NT2/D1 (cell line): ENCODE results near the gene KRTAP5-3.

ENCODE experiments used
- SUZ12 ChIP-seq: IDR thresholded peaks from 2 replicates; pipeline ENCODE4 v1.6.1; 2011; ENCODE audit not compliant: insufficient read length, insufficient read depth; ENCODE audit errors: extremely low read depth
- YY1 ChIP-seq: IDR thresholded peaks from 2 replicates; pipeline ENCODE4 v1.6.1; 2011; ENCODE audit not compliant: insufficient read length, insufficient read depth
- ZNF274 ChIP-seq: IDR thresholded peaks from 2 replicates; pipeline ENCODE4 v1.6.1; 2011; ENCODE audit warnings: mild to moderate bottlenecking, low read depth, low read length

DNA sequence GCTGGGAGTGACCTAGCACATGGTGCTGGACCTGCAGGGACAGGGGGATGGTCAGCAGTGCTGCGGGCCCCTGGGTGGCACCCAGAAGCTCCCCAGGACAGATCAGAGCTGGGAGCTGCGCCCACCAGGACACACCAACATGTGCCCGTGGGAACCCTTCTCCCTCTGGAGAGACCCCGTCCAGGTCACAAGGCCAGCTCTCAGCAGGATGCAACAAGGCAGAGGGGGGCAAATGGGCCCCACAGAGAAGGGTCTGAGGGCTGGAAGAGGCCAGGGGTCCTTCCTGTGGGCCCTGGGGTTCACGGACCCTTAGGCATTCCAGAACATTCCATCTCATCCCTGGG is 42.4 kb downstream of the KRTAP5-3 start:
- TF ChIP-seq YY1: no peak
- no peak for TF ChIP-seq SUZ12
- no peak for TF ChIP-seq ZNF274
